Natural killer cell treated with Interleukin-12 subunit alpha and Interleukin-12 subunit beta and Interleukin-15 and Interleukin-18, amount 100 ng/mL, for 72 hours (primary cell): ENCODE data around the gene PRR9. TPM values are rescaled to one million over a fixed set of nuclear protein-coding genes. Genes with fewer than 3 reads are reported as not detected.
"Not testable (repeated sequence)": the region's sequence is repeated elsewhere in the genome, so short reads cannot be mapped to it uniquely, and the experiment has no call there.

Source experiments
- ATAC-seq, 2 donors: fragments of 150-1000 bp; cut with Tn5 transposase in 1 of 2; sonication (Bioruptor Pico), chemical (Tn5 transposase) in 1 of 2; 2 replicates each; pipeline ENCODE4 v1.10.0; 2021
- DNase-seq: peaks from one replicate; pipeline ENCODE4 v3.0.0; 2022; ENCODE audit warnings: low spot score
- H3K27ac Mint-ChIP-seq, 2 donors: 1 replicate in 1 of 2; 2 replicates in 1 of 2; pipeline ENCODE4 v1.8.0; 2022; ENCODE audit warnings: mixed read lengths in 2 of 2, mild to moderate bottlenecking in 1 of 2, moderate library complexity in 1 of 2
- H3K27me3 Mint-ChIP-seq, 2 donors: 1 replicate in 1 of 2; 2 replicates in 1 of 2; pipeline ENCODE4 v1.8.0; 2022; ENCODE audit warnings: mixed read lengths in 2 of 2
- H3K36me3 Mint-ChIP-seq: one replicate; pipeline ENCODE4 v1.8.0; 2022; ENCODE audit warnings: mixed read lengths
- H3K4me1 Mint-ChIP-seq, 2 donors: 1 replicate in 1 of 2; 2 replicates in 1 of 2; pipeline ENCODE4 v1.8.0; 2022; ENCODE audit warnings: low read depth in 2 of 2, mixed read lengths in 2 of 2, mild to moderate bottlenecking in 1 of 2
- H3K4me3 Mint-ChIP-seq: one replicate; pipeline ENCODE4 v1.8.0; 2022; ENCODE audit warnings: mixed read lengths
- H3K9me3 Mint-ChIP-seq: 2 replicates; pipeline ENCODE4 v1.8.0; 2022; ENCODE audit warnings: mixed read lengths
- total RNA-seq, 2 donors: library from RNA; stranded (reverse); gene quantifications; one replicate each; pipeline ENCODE4 v1.2.3, GENCODE V29; 2022

The PRR9 gene
- total RNA-seq, 2 donors from 2014 or later = not detected

GRCh38 chr1:153212201-153212600, 5.2 kb upstream of the PRR9 start:
- Mint-ChIP-seq H3K9me3 (no peaks in the 10 kb centered on the region), H3K27me3 (peaks cover 26 to 51% of the 10 kb centered on the region in 2 donors), H3K4me3 (no peak overlapping the region), H3K4me1 (no peaks in the 10 kb centered on the region), H3K27ac (no peak overlapping the region), H3K36me3 (no peaks in the 10 kb centered on the region)
- DNase-seq (no peak), ATAC-seq (no peak)

GRCh38 chr1:153213519-153213918, 3.9 kb upstream of the PRR9 start:
- H3K36me3 Mint-ChIP-seq = no peaks in the 10 kb centered on the region

GRCh38 chr1:153217744-153218416, 496 bp downstream of the PRR9 start:
- no peaks in the 10 kb centered on the region for H3K36me3 Mint-ChIP-seq
- peaks cover 20 to 31% of the 10 kb centered on the region in 2 donors for H3K27me3 Mint-ChIP-seq
- DNase-seq (no peak), ATAC-seq (no peak)
- H3K4me1 Mint-ChIP-seq = no peaks in the 10 kb centered on the region
- no peaks in the 10 kb centered on the region for H3K9me3 Mint-ChIP-seq
- no peak overlapping the region for H3K4me3 Mint-ChIP-seq
- H3K27ac Mint-ChIP-seq = no peak overlapping the region

More at GRCh38 chr1:153213519-153213918, 3.9 kb upstream of the PRR9 start:
- H3K4me3 Mint-ChIP-seq = no peak overlapping the region
- no peaks in the 10 kb centered on the region for H3K4me1 Mint-ChIP-seq
- H3K9me3 Mint-ChIP-seq = no peaks in the 10 kb centered on the region
- DNase-seq = no peak
- no peak overlapping the region for H3K27ac Mint-ChIP-seq
- no peak for ATAC-seq
- peaks cover 26 to 48% of the 10 kb centered on the region in 2 donors for H3K27me3 Mint-ChIP-seq

GRCh38 chr1:153220606-153221303, 3.4 kb downstream of the PRR9 start:
- DNase-seq = no peak
- no peak for ATAC-seq
- peaks cover 16 to 27% of the 10 kb centered on the region in 2 donors for H3K27me3 Mint-ChIP-seq
- H3K4me1 Mint-ChIP-seq = no peaks in the 10 kb centered on the region
- no peak overlapping the region for H3K27ac Mint-ChIP-seq
- H3K36me3 Mint-ChIP-seq = no peaks in the 10 kb centered on the region
- H3K9me3 Mint-ChIP-seq = no peaks in the 10 kb centered on the region
- no peak overlapping the region for H3K4me3 Mint-ChIP-seq

GRCh38 chr1:153223040-153223891, 5.9 kb downstream of the PRR9 start:
- not testable (repeated sequence) for H3K9me3 Mint-ChIP-seq, DNase-seq, H3K36me3 Mint-ChIP-seq, H3K4me3 Mint-ChIP-seq, H3K4me1 Mint-ChIP-seq, H3K27ac Mint-ChIP-seq
- H3K27me3 Mint-ChIP-seq = peaks cover 8 to 13% of the 10 kb centered on the region in 2 donors
- peak; percentile 55 to 71 for ATAC-seq

GRCh38 chr1:153227810-153228209, 10.4 kb downstream of the PRR9 start:
- Mint-ChIP-seq H3K27me3 (peaks cover 16 to 24% of the 10 kb centered on the region in 2 donors), H3K9me3 (no peaks in the 10 kb centered on the region), H3K4me1 (no peaks in the 10 kb centered on the region), H3K27ac (no peak overlapping the region), H3K4me3 (no peak overlapping the region), H3K36me3 (no peaks in the 10 kb centered on the region)
- no peak for DNase-seq
- no peak for ATAC-seq

- DNase-seq (no peak), ATAC-seq (no peak)
- no peak overlapping the region for H3K27ac Mint-ChIP-seq
- no peaks in the 10 kb centered on the region for H3K9me3 Mint-ChIP-seq
- H3K36me3 Mint-ChIP-seq = no peaks in the 10 kb centered on the region
- no peak overlapping the region for H3K4me3 Mint-ChIP-seq
- no peaks in the 10 kb centered on the region for H3K4me1 Mint-ChIP-seq
- H3K27me3 Mint-ChIP-seq = peaks cover 16 to 25% of the 10 kb centered on the region in 2 donors
These were observed 11.1 kb downstream of the PRR9 start for GRCh38 chr1:153228491-153228890.

- H3K4me1 Mint-ChIP-seq, DNase-seq, H3K4me3 Mint-ChIP-seq, H3K36me3 Mint-ChIP-seq, H3K27ac Mint-ChIP-seq, H3K9me3 Mint-ChIP-seq: not testable (repeated sequence)
- peak; percentile 25 to 55 for ATAC-seq
- H3K27me3 Mint-ChIP-seq = peaks cover 14 to 21% of the 10 kb centered on the region in 2 donors
These were observed 11.9 kb downstream of the PRR9 start for GRCh38 chr1:153229076-153229829.

- H3K27me3 Mint-ChIP-seq = peaks cover 19 to 33% of the 10 kb centered on the region in 2 donors
- H3K27ac Mint-ChIP-seq = no peak overlapping the region
- no peaks in the 10 kb centered on the region for H3K9me3 Mint-ChIP-seq
These were observed 14.0 kb downstream of the PRR9 start for GRCh38 chr1:153231363-153231762.

GRCh38 chr1:153231785-153232184, 14.4 kb downstream of the PRR9 start:
- H3K4me3 Mint-ChIP-seq = no peak overlapping the region
- no peak for DNase-seq
- H3K36me3 Mint-ChIP-seq = no peaks in the 10 kb centered on the region

More at GRCh38 chr1:153231363-153231762, 14.0 kb downstream of the PRR9 start:
- no peak for ATAC-seq
- Mint-ChIP-seq H3K4me3 (no peak overlapping the region), H3K4me1 (no peaks in the 10 kb centered on the region), H3K36me3 (no peaks in the 10 kb centered on the region)
- no peak for DNase-seq

GRCh38 chr1:153232553-153232952, 15.2 kb downstream of the PRR9 start:
- Mint-ChIP-seq H3K4me1 (no peaks in the 10 kb centered on the region), H3K9me3 (no peaks in the 10 kb centered on the region), H3K36me3 (no peaks in the 10 kb centered on the region), H3K27ac (no peak overlapping the region), H3K4me3 (no peak overlapping the region), H3K27me3 (peaks cover 19 to 44% of the 10 kb centered on the region in 2 donors)
- no peak for DNase-seq
- no peak for ATAC-seq

More at GRCh38 chr1:153231785-153232184, 14.4 kb downstream of the PRR9 start:
- Mint-ChIP-seq H3K4me1 (no peaks in the 10 kb centered on the region), H3K27ac (no peak overlapping the region), H3K9me3 (no peaks in the 10 kb centered on the region), H3K27me3 (peaks cover 19 to 36% of the 10 kb centered on the region in 2 donors)
- no peak for ATAC-seq

GRCh38 chr1:153233448-153233847, 16.1 kb downstream of the PRR9 start:
- H3K4me3 Mint-ChIP-seq = no peak overlapping the region
- ATAC-seq = no peak
- no peak overlapping the region for H3K27ac Mint-ChIP-seq

GRCh38 chr1:153238527-153238926, 21.1 kb downstream of the PRR9 start:
- Mint-ChIP-seq H3K36me3 (no peaks in the 10 kb centered on the region), H3K27me3 (peaks cover 19 to 41% of the 10 kb centered on the region in 2 donors), H3K4me1 (no peaks in the 10 kb centered on the region), H3K9me3 (no peaks in the 10 kb centered on the region), H3K27ac (no peak overlapping the region), H3K4me3 (no peak overlapping the region)
- DNase-seq (no peak), ATAC-seq (no peak)

More at GRCh38 chr1:153233448-153233847, 16.1 kb downstream of the PRR9 start:
- H3K27me3 Mint-ChIP-seq = peaks cover 22 to 53% of the 10 kb centered on the region in 2 donors
- DNase-seq = no peak
- no peaks in the 10 kb centered on the region for H3K36me3 Mint-ChIP-seq
- no peaks in the 10 kb centered on the region for H3K4me1 Mint-ChIP-seq
- H3K9me3 Mint-ChIP-seq = no peaks in the 10 kb centered on the region
